ENCODE measurements around the gene SELENOK. TPM values are rescaled to one million over a fixed set of nuclear protein-coding genes. Genes with fewer than 3 reads are reported as not detected.

SELENOK gene
- total RNA-seq, 1 donor from 2014 or later, result 58.4 TPM

DNA sequence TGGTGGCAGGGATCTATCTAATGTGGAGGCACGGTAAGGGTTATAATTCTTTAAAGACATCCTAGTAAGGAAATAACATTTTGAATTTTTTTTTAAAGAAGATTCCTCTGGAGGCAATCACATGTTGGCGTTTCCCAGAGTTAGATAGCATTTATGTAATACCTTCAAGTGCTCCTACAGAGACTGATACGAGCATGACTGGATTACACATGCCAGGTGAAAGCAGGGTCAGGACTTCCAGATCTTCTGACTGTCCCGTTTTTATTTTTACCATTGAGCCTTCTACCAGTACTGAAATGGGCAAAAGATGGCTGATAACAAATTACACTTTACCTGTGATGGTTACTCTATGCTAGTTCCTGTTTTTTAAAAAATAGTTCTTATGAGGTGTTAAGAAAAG lies 31.5 kb downstream of the SELENOK start:
- H3K4me3 ChIP-seq (ENCODE audit: low read depth, low read length), result no peak overlapping the region
- TF ChIP-seq, protein P1, sequence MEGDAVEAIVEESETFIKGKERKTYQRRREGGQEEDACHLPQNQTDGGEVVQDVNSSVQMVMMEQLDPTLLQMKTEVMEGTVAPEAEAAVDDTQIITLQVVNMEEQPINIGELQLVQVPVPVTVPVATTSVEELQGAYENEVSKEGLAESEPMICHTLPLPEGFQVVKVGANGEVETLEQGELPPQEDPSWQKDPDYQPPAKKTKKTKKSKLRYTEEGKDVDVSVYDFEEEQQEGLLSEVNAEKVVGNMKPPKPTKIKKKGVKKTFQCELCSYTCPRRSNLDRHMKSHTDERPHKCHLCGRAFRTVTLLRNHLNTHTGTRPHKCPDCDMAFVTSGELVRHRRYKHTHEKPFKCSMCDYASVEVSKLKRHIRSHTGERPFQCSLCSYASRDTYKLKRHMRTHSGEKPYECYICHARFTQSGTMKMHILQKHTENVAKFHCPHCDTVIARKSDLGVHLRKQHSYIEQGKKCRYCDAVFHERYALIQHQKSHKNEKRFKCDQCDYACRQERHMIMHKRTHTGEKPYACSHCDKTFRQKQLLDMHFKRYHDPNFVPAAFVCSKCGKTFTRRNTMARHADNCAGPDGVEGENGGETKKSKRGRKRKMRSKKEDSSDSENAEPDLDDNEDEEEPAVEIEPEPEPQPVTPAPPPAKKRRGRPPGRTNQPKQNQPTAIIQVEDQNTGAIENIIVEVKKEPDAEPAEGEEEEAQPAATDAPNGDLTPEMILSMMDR (IDR thresholded peaks at IDR 0.05; ENCODE audit: insufficient read depth, low read length, poor library complexity, severe bottlenecking), result no peak
- no peak for DNase-seq (ENCODE audit: low read depth)
- H3K36me3 ChIP-seq (ENCODE audit: control insufficient read depth, insufficient read depth, low read length), result no peaks in the 10 kb centered on the region
- H3K27me3 ChIP-seq (ENCODE audit: control insufficient read depth, insufficient read depth, low read length), result no peaks in the 10 kb centered on the region

DNA sequence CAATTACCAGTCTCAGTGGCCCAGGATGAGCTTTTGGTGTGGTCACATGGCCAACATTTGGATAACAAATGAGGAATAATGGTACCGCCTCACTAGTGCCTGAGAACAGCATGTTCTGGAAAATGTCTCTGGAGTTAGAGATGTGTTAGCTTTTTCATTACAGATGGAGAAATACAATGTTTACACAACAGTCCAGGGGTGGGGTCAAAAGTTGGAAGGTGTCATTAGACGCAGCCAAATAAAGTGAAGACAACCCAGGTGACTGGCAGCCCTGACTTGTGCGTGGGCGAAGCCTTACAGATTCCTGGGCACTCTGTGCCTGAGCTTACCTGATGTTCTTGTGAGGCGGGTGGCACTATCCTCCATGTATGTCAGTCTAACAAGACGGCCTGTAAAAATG lies 32.5 kb downstream of the SELENOK start:
- Histone ChIP-seq H3K36me3 (ENCODE audit: control insufficient read depth, insufficient read depth, low read length) (no peaks in the 10 kb centered on the region), H3K27me3 (ENCODE audit: control insufficient read depth, insufficient read depth, low read length) (no peaks in the 10 kb centered on the region), H3K4me3 (ENCODE audit: low read depth, low read length) (no peak overlapping the region)
- no peak for DNase-seq (ENCODE audit: low read depth)
- TF ChIP-seq, protein P1 (IDR thresholded peaks at IDR 0.05; ENCODE audit: insufficient read depth, low read length, poor library complexity, severe bottlenecking), result no peak

DNA sequence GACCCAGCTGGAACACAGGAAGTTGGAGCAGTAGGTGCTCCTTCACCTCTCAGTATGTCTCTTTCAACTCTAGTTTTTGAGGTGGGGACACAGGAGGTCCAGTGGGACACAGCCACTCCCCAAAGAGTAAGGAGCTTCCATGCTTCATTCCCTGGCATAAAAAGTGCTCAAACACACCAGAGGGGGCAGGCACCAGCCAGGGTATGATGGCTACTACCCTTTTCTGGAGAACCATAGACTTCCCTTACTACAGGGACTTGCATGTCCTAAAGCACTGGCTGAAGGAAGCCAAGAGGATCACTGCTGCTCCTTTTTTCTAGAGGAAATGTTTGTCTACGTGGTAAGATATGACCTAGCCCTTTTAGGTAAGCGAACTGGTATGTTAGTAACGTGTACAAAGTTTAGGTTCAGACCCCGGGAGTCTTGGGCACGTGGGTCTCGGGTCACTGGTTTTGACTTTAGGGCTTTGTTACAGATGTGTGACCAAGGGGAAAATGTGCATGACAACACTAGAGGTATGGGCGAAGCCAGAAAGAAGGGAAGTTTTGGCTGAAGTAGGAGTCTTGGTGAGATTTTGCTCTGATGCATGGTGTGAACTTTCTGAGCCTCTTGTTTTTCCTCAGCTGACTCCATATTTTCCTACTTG lies 33.4 kb downstream of the SELENOK start:
- no peak overlapping the region for H3K4me3 ChIP-seq (ENCODE audit: low read depth, low read length)
- H3K36me3 ChIP-seq (ENCODE audit: control insufficient read depth, insufficient read depth, low read length), result no peaks in the 10 kb centered on the region
- TF ChIP-seq, protein P1 (IDR thresholded peaks at IDR 0.05; ENCODE audit: insufficient read depth, low read length, poor library complexity, severe bottlenecking), result no peak
- no peak for DNase-seq (ENCODE audit: low read depth)
- no peaks in the 10 kb centered on the region for H3K27me3 ChIP-seq (ENCODE audit: control insufficient read depth, insufficient read depth, low read length)

DNA sequence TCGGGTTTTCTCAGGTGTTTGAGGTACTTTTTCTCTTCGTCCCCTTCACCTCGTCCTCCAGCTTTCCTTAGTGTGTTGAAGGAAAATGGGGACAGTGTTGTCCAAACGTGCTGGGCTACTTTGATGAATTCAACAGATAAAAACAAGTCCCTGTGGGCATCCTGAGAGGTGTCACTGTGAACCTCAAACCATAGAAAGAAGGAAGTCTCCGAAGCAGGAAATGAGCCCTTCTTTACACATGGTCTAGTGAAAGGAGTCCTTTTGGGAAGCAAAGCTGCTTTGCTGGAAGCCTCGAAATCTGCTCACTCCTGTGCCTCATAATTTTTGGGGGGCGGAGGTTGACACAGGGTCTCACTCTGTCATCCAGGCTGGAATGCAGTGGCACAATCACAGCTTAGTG lies 34.7 kb downstream of the SELENOK start:
- H3K27me3 ChIP-seq (ENCODE audit: control insufficient read depth, insufficient read depth, low read length), result no peaks in the 10 kb centered on the region
- no peaks in the 10 kb centered on the region for H3K36me3 ChIP-seq (ENCODE audit: control insufficient read depth, insufficient read depth, low read length)
- H3K4me3 ChIP-seq (ENCODE audit: low read depth, low read length), result no peak overlapping the region
- no peak for DNase-seq (ENCODE audit: low read depth)
- TF ChIP-seq, protein P1 (IDR thresholded peaks at IDR 0.05; ENCODE audit: insufficient read depth, low read length, poor library complexity, severe bottlenecking), result no peak

DNA sequence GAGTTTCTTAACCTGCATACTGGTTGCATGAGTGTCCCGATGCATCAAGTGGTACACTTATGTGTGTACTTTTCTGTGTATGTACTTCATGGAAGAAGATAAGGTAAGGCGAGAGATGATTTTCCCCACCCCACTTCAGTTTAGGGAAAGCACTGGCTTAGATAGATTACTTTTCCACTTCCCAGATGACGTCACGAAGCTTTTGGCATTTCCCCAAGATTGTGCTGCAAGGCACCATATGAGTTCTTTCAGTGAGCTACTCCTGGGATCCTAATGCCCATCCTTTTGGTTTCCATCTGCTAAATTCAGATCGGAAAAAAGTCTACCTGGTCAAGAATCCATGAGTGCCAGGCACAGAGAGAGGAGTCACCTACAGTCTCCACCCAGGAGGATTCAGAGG lies 40.8 kb downstream of the SELENOK start:
- Histone ChIP-seq H3K36me3 (ENCODE audit: control insufficient read depth, insufficient read depth, low read length) (no peaks in the 10 kb centered on the region), H3K27me3 (ENCODE audit: control insufficient read depth, insufficient read depth, low read length) (peaks cover 5% of the 10 kb centered on the region), H3K4me3 (ENCODE audit: low read depth, low read length) (no peak overlapping the region)
- TF ChIP-seq, protein P1 (IDR thresholded peaks at IDR 0.05; ENCODE audit: insufficient read depth, low read length, poor library complexity, severe bottlenecking), result no peak
- DNase-seq (ENCODE audit: low read depth), result no peak

DNA sequence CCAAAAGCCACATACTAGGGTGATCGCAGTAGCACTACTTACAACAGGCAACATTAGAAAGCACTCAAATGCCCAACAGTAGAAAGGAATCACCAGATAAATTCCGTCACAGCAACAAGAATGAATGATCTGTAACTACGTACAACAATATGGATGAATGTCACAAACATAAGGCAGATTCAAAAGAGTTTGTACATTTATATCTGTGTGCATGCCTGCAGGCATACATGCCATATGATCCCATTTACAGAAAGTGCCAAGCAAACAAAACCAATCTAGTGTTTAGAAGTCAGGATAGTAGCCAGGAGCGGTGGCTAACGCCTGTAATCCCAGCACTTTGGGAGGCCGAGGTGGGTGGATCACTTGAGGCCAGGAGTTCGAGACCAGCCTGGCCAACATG lies 41.7 kb downstream of the SELENOK start:
- peaks cover 5% of the 10 kb centered on the region for H3K27me3 ChIP-seq (ENCODE audit: control insufficient read depth, insufficient read depth, low read length)
- no peak for DNase-seq (ENCODE audit: low read depth)
- no peaks in the 10 kb centered on the region for H3K36me3 ChIP-seq (ENCODE audit: control insufficient read depth, insufficient read depth, low read length)
- TF ChIP-seq, protein P1 (IDR thresholded peaks at IDR 0.05; ENCODE audit: insufficient read depth, low read length, poor library complexity, severe bottlenecking), result no peak
- H3K4me3 ChIP-seq (ENCODE audit: low read depth, low read length), result no peak overlapping the region

All from kidney epithelial cell (primary cell).